ENCODE measurements around the gene PRKCQ.

Gene PRKCQ

DNA sequence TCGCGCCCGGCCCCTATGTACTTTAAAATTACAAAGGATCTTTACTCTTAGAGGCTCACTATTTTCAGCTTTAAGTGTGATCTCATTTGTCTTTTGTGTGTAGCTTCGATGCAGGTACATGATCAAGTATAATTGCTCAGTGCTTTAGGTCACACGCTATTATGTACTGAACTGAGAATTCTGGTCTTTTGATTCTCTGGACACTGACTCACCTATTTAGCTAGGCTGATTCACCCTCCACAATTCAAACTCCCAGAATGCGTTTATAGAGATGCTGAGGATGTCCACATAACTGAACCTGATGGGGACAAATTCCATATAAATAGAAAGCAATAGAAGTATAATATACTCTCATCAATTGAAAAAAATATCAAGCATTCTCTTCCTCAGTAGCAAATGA is 57.8 kb downstream of the PRKCQ start:
- TF ChIP-seq, protein P1, sequence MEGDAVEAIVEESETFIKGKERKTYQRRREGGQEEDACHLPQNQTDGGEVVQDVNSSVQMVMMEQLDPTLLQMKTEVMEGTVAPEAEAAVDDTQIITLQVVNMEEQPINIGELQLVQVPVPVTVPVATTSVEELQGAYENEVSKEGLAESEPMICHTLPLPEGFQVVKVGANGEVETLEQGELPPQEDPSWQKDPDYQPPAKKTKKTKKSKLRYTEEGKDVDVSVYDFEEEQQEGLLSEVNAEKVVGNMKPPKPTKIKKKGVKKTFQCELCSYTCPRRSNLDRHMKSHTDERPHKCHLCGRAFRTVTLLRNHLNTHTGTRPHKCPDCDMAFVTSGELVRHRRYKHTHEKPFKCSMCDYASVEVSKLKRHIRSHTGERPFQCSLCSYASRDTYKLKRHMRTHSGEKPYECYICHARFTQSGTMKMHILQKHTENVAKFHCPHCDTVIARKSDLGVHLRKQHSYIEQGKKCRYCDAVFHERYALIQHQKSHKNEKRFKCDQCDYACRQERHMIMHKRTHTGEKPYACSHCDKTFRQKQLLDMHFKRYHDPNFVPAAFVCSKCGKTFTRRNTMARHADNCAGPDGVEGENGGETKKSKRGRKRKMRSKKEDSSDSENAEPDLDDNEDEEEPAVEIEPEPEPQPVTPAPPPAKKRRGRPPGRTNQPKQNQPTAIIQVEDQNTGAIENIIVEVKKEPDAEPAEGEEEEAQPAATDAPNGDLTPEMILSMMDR (IDR thresholded peaks at IDR 0.05; ENCODE audit: low read depth, low read length) = no peak
- H3K4me3 ChIP-seq (ENCODE audit: low read depth, low read length) = no peak overlapping the region
- in situ Hi-C loops (cut with HindIII; ENCODE audit: low sequenced_read_pairs) = no loop called here
- no peak for DNase-seq (ENCODE audit: low read depth, low spot score)

DNA sequence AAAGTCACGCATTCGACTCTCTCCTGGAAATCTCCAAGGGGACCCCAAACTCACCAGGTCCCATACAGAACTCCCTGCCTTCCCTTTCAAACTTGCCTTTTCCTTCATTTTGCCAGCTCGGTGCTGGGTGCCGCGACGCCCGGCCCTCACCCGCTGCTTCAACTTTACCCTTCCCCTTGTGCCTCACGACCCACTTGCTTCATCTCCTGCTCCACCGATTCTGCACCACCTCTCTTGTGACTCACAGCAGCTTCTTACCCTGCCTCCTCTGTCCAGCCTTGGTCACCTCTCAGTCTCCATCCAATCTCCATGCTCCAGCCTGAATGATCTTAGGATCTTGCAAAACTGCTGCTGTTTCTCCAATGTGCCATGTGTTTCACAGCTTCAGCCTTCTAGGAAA is 59.9 kb downstream of the PRKCQ start:
- no peak overlapping the region for H3K4me3 ChIP-seq (ENCODE audit: low read depth, low read length)
- TF ChIP-seq, protein P1 (IDR thresholded peaks at IDR 0.05; ENCODE audit: low read depth, low read length) = no peak
- DNase-seq (ENCODE audit: low read depth, low spot score) = no peak
- in situ Hi-C loops (cut with HindIII; ENCODE audit: low sequenced_read_pairs) = no loop called here

DNA sequence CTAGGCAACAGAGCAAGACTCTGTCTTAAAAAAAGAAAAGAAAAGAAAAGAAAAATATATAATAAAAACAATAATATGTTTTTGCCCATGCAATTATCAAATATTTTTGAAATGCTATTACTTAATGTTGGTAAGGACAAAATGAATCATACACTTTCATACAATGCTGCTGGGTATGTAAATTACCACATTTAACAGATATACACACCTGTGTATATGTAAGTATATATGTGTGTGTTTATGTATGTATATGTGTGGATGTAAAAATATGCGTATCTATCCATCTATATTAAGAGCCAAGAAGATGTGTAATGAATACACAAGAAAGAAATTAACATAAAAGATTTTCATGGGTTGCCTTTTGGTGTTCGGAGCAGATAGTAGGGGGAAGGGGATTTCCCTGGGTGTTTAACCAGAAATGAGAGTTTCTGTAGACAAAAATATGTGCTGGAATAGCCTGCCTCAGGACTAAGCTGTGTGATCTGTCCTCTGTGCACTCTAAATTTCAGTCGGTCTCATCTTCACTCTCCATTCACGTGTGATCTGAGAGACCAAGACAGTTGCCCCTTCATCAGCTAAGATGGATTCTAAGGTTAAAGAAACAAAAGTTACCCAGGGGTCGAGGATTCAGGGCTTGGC is 61.2 kb downstream of the PRKCQ start:
- no peak overlapping the region for H3K4me3 ChIP-seq (ENCODE audit: low read depth, low read length)
- no peak for DNase-seq (ENCODE audit: low read depth, low spot score)
- TF ChIP-seq, protein P1 (IDR thresholded peaks at IDR 0.05; ENCODE audit: low read depth, low read length) = no peak
- in situ Hi-C loops (cut with HindIII; ENCODE audit: low sequenced_read_pairs) = no loop called here

DNA sequence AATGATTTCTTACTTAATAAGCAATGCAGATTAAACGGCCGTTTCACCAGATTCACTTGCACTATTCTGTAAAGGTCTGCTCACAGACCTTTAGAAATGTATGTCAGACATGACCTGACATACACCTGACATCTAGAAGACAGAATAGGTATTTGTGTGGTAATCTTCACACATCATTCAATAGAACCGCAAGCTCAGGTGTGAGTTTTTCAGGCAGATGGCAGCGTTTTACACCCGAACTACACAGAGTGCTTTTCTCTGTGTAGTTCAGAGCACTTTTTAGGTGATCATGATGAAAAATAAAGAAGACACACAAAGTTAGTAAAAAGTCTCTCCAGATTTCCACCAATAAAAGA is 63.2 kb downstream of the PRKCQ start:
- no peak for DNase-seq (ENCODE audit: low read depth, low spot score)
- TF ChIP-seq, protein P1 (IDR thresholded peaks at IDR 0.05; ENCODE audit: low read depth, low read length) = no peak
- in situ Hi-C loops (cut with HindIII; ENCODE audit: low sequenced_read_pairs) = no loop called here
- H3K4me3 ChIP-seq (ENCODE audit: low read depth, low read length) = no peak overlapping the region

DNA sequence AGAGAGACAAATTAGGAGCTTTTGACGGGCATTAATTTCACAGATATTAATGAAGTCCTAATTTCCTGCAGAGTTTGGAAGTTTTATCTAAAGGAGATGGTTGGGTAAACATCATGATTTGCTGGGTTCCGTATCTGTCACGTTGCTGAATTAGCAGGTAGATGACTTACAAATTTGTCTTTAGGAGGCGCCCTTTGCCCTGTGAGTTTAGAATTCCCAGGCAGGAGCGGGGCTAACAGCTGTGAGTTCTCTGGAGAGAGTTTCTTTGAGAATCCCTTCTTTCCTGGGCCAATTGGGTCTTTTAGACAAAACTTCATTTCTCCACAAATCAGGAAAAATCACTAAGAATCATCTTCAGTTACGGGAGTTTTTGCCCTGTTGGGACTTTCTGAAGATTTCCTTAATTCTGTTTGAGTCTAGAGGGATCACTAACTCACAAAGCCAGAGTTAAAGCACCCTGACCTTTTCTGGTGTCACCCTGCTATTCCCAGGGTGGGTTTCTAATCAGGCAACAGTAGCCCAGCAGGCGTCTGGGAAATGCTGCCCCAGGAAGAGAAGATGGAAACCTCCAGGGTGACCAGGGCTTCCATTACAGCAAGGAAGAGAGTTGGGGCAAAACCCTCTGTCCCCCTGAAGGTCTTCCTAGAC is 63.7 kb downstream of the PRKCQ start:
- H3K4me3 ChIP-seq (ENCODE audit: low read depth, low read length) = no peak overlapping the region
- in situ Hi-C loops (cut with HindIII; ENCODE audit: low sequenced_read_pairs) = no loop called here
- TF ChIP-seq, protein P1 (IDR thresholded peaks at IDR 0.05; ENCODE audit: low read depth, low read length) = no peak
- DNase-seq (ENCODE audit: low read depth, low spot score) = no peak

DNA sequence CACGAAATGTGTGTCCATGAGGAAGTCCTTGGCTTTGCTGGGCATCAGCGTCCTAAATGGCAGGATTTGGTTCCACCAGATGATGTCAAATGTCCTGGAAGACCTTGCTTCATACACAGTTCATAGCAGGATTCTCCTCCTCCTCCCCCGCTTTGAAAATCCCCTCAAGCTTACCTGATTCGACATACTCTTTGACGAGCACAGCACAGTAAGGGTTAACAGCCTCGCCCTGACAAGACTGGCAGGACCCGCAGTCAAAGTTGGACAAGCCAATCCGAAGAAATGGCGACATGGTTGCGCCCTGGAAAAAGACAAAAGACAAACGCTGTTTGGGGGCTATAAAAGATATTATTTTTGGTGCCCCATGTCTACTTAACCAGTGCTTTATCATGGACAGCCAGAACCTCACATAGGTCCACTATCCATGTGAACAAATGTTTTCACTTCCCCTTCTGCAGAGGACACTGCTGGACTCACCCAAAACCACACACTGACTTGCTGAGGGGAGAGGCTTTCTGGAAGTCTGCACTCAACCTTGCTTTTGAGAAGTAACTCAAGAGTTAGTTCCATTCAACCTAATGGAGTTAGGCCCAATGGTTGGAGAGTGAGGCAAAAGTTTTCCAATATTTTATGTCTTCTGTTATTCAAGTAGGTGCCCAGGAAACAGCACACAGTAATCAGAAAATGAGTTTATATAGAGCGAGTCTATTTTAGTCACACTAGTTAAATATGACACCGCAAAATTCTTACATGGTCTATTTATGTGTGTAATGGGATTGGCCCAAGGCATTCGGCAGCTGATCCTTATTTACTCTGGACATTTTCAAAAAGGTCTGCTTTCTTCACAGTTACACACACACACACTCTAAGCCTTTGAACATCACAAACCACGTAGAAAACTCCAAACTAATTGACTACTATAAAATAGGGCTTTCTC is 65.0 kb downstream of the PRKCQ start:
- TF ChIP-seq, protein P1 (IDR thresholded peaks at IDR 0.05; ENCODE audit: low read depth, low read length) = no peak
- in situ Hi-C loops (cut with HindIII; ENCODE audit: low sequenced_read_pairs) = no loop called here
- no peak for DNase-seq (ENCODE audit: low read depth, low spot score)
- H3K4me3 ChIP-seq (ENCODE audit: low read depth, low read length) = no peak overlapping the region
